ENCODE measurements around the gene CDCA8.
A peak's percentile ranks its signal among the peaks of the same experiment; 100 is the strongest.
"Not testable (repeated sequence)": the region's sequence is repeated elsewhere in the genome, so short reads cannot be mapped to it uniquely, and the experiment has no call there.

Gene CDCA8

GRCh38 chr1:37676281-37677142, 15.8 kb upstream of the CDCA8 start:
- Histone ChIP-seq H3K9ac (ENCODE audit: low read length) (peak overlapping the region; percentile 7), H3K9me3 (ENCODE audit: low read length) (no peaks in the 10 kb centered on the region), H3K4me3 (ENCODE audit: low read depth in 1 of 2, low read length in 2 of 2) (peak overlapping the region in 1 of 2 donors; percentile 17), H3K27me3 (ENCODE audit: control insufficient read depth in 1 of 2, insufficient read depth in 2 of 2, low read length in 2 of 2) (peaks cover under 1 to 4% of the 10 kb centered on the region in 2 donors), H3K27ac (ENCODE audit: low read depth, low read length) (peak overlapping the region; percentile 39), H3K36me3 (ENCODE audit: insufficient read depth, low read length) (no peaks in the 10 kb centered on the region), H3K4me1 (ENCODE audit: insufficient read depth, low read length) (peaks cover 22% of the 10 kb centered on the region)

- peaks cover 22% of the 10 kb centered on the region for H3K4me1 ChIP-seq (ENCODE audit: insufficient read depth, low read length)
- no peak overlapping the region for H3K9ac ChIP-seq (ENCODE audit: low read length)
- H3K27ac ChIP-seq (ENCODE audit: low read depth, low read length): no peak overlapping the region
- no peaks in the 10 kb centered on the region for H3K9me3 ChIP-seq (ENCODE audit: low read length)
- no peak overlapping the region for H3K4me3 ChIP-seq (ENCODE audit: low read depth in 1 of 2, low read length in 2 of 2)
- H3K27me3 ChIP-seq (ENCODE audit: control insufficient read depth in 1 of 2, insufficient read depth in 2 of 2, low read length in 2 of 2): peaks cover 0 to 4% of the 10 kb centered on the region in 2 donors
- no peaks in the 10 kb centered on the region for H3K36me3 ChIP-seq (ENCODE audit: insufficient read depth, low read length)
These were observed 15.2 kb upstream of the CDCA8 start for GRCh38 chr1:37677143-37677439.

GRCh38 chr1:37677808-37678207, 14.5 kb upstream of the CDCA8 start:
- Histone ChIP-seq H3K9me3 (ENCODE audit: low read length) (no peaks in the 10 kb centered on the region), H3K36me3 (ENCODE audit: insufficient read depth, low read length) (peaks cover 7% of the 10 kb centered on the region), H3K4me1 (ENCODE audit: insufficient read depth, low read length) (peaks cover 22% of the 10 kb centered on the region), H3K9ac (ENCODE audit: low read length) (no peak overlapping the region), H3K27ac (ENCODE audit: low read depth, low read length) (no peak overlapping the region), H3K27me3 (ENCODE audit: control insufficient read depth in 1 of 2, insufficient read depth in 2 of 2, low read length in 2 of 2) (peaks cover 0 to under 1% of the 10 kb centered on the region in 2 donors), H3K4me3 (ENCODE audit: low read depth in 1 of 2, low read length in 2 of 2) (no peak overlapping the region)

- peaks cover 13% of the 10 kb centered on the region for H3K4me1 ChIP-seq (ENCODE audit: insufficient read depth, low read length)
- H3K36me3 ChIP-seq (ENCODE audit: insufficient read depth, low read length): peaks cover 26% of the 10 kb centered on the region
- no peaks in the 10 kb centered on the region for H3K27me3 ChIP-seq (ENCODE audit: control insufficient read depth in 1 of 2, insufficient read depth in 2 of 2, low read length in 2 of 2)
- no peaks in the 10 kb centered on the region for H3K9me3 ChIP-seq (ENCODE audit: low read length)
- H3K4me3 ChIP-seq (ENCODE audit: low read depth in 1 of 2, low read length in 2 of 2): no peak overlapping the region
- H3K27ac ChIP-seq (ENCODE audit: low read depth, low read length): no peak overlapping the region
- H3K9ac ChIP-seq (ENCODE audit: low read length): no peak overlapping the region
These were observed 11.4 kb upstream of the CDCA8 start for GRCh38 chr1:37680933-37681332.

GRCh38 chr1:37682334-37682987, 9.9 kb upstream of the CDCA8 start:
- no peak overlapping the region for H3K9ac ChIP-seq (ENCODE audit: low read length)
- no peaks in the 10 kb centered on the region for H3K9me3 ChIP-seq (ENCODE audit: low read length)
- H3K27ac ChIP-seq (ENCODE audit: low read depth, low read length): no peak overlapping the region
- H3K4me3 ChIP-seq (ENCODE audit: low read depth in 1 of 2, low read length in 2 of 2): no peak overlapping the region
- peaks cover 36% of the 10 kb centered on the region for H3K36me3 ChIP-seq (ENCODE audit: insufficient read depth, low read length)
- H3K4me1 ChIP-seq (ENCODE audit: insufficient read depth, low read length): no peaks in the 10 kb centered on the region
- no peaks in the 10 kb centered on the region for H3K27me3 ChIP-seq (ENCODE audit: control insufficient read depth in 1 of 2, insufficient read depth in 2 of 2, low read length in 2 of 2)

GRCh38 chr1:37684182-37684581, 8.1 kb upstream of the CDCA8 start:
- not testable (repeated sequence) for H3K4me1 ChIP-seq (ENCODE audit: insufficient read depth, low read length); H3K9ac ChIP-seq (ENCODE audit: low read length); H3K4me3 ChIP-seq (ENCODE audit: low read depth in 1 of 2, low read length in 2 of 2); H3K27ac ChIP-seq (ENCODE audit: low read depth, low read length); H3K9me3 ChIP-seq (ENCODE audit: low read length); H3K27me3 ChIP-seq (ENCODE audit: control insufficient read depth in 1 of 2, insufficient read depth in 2 of 2, low read length in 2 of 2)
- H3K36me3 ChIP-seq (ENCODE audit: insufficient read depth, low read length): peaks cover 36% of the 10 kb centered on the region

GRCh38 chr1:37685722-37686121, 6.6 kb upstream of the CDCA8 start:
- H3K9ac ChIP-seq (ENCODE audit: low read length): no peak overlapping the region
- no peaks in the 10 kb centered on the region for H3K27me3 ChIP-seq (ENCODE audit: control insufficient read depth in 1 of 2, insufficient read depth in 2 of 2, low read length in 2 of 2)
- no peaks in the 10 kb centered on the region for H3K9me3 ChIP-seq (ENCODE audit: low read length)
- peaks cover 13% of the 10 kb centered on the region for H3K4me1 ChIP-seq (ENCODE audit: insufficient read depth, low read length)
- peaks cover 36% of the 10 kb centered on the region for H3K36me3 ChIP-seq (ENCODE audit: insufficient read depth, low read length)
- no peak overlapping the region for H3K4me3 ChIP-seq (ENCODE audit: low read depth in 1 of 2, low read length in 2 of 2)
- H3K27ac ChIP-seq (ENCODE audit: low read depth, low read length): no peak overlapping the region

- Histone ChIP-seq H3K36me3 (ENCODE audit: insufficient read depth, low read length) (peaks cover 29% of the 10 kb centered on the region), H3K4me1 (ENCODE audit: insufficient read depth, low read length) (peaks cover 23% of the 10 kb centered on the region)
These were observed 4.6 kb upstream of the CDCA8 start for GRCh38 chr1:37687764-37688163.

GRCh38 chr1:37688926-37689325, 3.4 kb upstream of the CDCA8 start:
- no peaks in the 10 kb centered on the region for H3K9me3 ChIP-seq (ENCODE audit: low read length)
- H3K4me1 ChIP-seq (ENCODE audit: insufficient read depth, low read length): peaks cover 24% of the 10 kb centered on the region
- peak overlapping the region in 1 of 2 donors; percentile 90 for H3K4me3 ChIP-seq (ENCODE audit: low read depth in 1 of 2, low read length in 2 of 2)
- H3K9ac ChIP-seq (ENCODE audit: low read length): no peak overlapping the region
- peaks cover 17% of the 10 kb centered on the region for H3K36me3 ChIP-seq (ENCODE audit: insufficient read depth, low read length)
- no peak overlapping the region for H3K27ac ChIP-seq (ENCODE audit: low read depth, low read length)
- H3K27me3 ChIP-seq (ENCODE audit: control insufficient read depth in 1 of 2, insufficient read depth in 2 of 2, low read length in 2 of 2): no peaks in the 10 kb centered on the region

More at GRCh38 chr1:37687764-37688163, 4.6 kb upstream of the CDCA8 start:
- H3K9me3 ChIP-seq (ENCODE audit: low read length); H3K9ac ChIP-seq (ENCODE audit: low read length); H3K27me3 ChIP-seq (ENCODE audit: control insufficient read depth in 1 of 2, insufficient read depth in 2 of 2, low read length in 2 of 2); H3K27ac ChIP-seq (ENCODE audit: low read depth, low read length); H3K4me3 ChIP-seq (ENCODE audit: low read depth in 1 of 2, low read length in 2 of 2): not testable (repeated sequence)

- H3K27me3 ChIP-seq (ENCODE audit: control insufficient read depth in 1 of 2, insufficient read depth in 2 of 2, low read length in 2 of 2): no peaks in the 10 kb centered on the region
- H3K4me1 ChIP-seq (ENCODE audit: insufficient read depth, low read length): peaks cover 24% of the 10 kb centered on the region
These were observed 729 bp upstream of the CDCA8 start for GRCh38 chr1:37691497-37692077.

GRCh38 chr1:37692834-37693175, 489 bp downstream of the CDCA8 start:
- Histone ChIP-seq H3K36me3 (ENCODE audit: insufficient read depth, low read length) (no peaks in the 10 kb centered on the region), H3K4me3 (ENCODE audit: low read depth in 1 of 2, low read length in 2 of 2) (peak overlapping the region; percentile 72 to 90), H3K27ac (ENCODE audit: low read depth, low read length) (no peak overlapping the region), H3K9ac (ENCODE audit: low read length) (no peak overlapping the region), H3K27me3 (ENCODE audit: control insufficient read depth in 1 of 2, insufficient read depth in 2 of 2, low read length in 2 of 2) (no peaks in the 10 kb centered on the region), H3K4me1 (ENCODE audit: insufficient read depth, low read length) (peaks cover 24% of the 10 kb centered on the region), H3K9me3 (ENCODE audit: low read length) (no peaks in the 10 kb centered on the region)

More at GRCh38 chr1:37691497-37692077, 729 bp upstream of the CDCA8 start:
- Histone ChIP-seq H3K36me3 (ENCODE audit: insufficient read depth, low read length) (peaks cover 3% of the 10 kb centered on the region), H3K9me3 (ENCODE audit: low read length) (no peaks in the 10 kb centered on the region), H3K4me3 (ENCODE audit: low read depth in 1 of 2, low read length in 2 of 2) (peak overlapping the region; percentile 81 to 90), H3K9ac (ENCODE audit: low read length) (peak overlapping the region; percentile 44), H3K27ac (ENCODE audit: low read depth, low read length) (peak overlapping the region; percentile 52)
